ENCODE data around the gene TANC2. TPM values are rescaled to one million over a fixed set of nuclear protein-coding genes. Genes with fewer than 3 reads are reported as not detected.

Gene TANC2
- total and polyA plus RNA-seq, 2 donors (not counting 3 experiments of a cell fraction or from before 2014, with no cell fraction given) = 7.9 to 30.8 TPM

- dilution Hi-C loops (cut with MboI; ENCODE audit: extremely low pct_ligation_motif_present, low sequenced_read_pairs) (no loop called here), intact Hi-C loops (cut with micrococcal nuclease) (no loop called here)
- peaks cover 0 to 3% of the 10 kb centered on the region in 2 experiments for H3K27me3 ChIP-seq (ENCODE audit: control insufficient read depth in 2 of 2, insufficient read depth in 2 of 2, low read length in 2 of 2)
- H3K9ac ChIP-seq (replicated peaks; ENCODE audit: extremely low read depth, insufficient read depth, low read length) = no peak overlapping the region
- no peak overlapping the region for H3K4me2 ChIP-seq (ENCODE audit: insufficient read depth, low read length)
- H3K27ac ChIP-seq (ENCODE audit: insufficient read depth, low read depth, low read length) = no peak overlapping the region
- no peaks in the 10 kb centered on the region for H3K9me1 ChIP-seq (replicated peaks; ENCODE audit: control insufficient read depth, extremely low read depth, insufficient read depth, low read length)
- H3K79me2 ChIP-seq (ENCODE audit: control insufficient read depth, insufficient read depth, low read length) = no peaks in the 10 kb centered on the region
- BruUV-seq (replicated peaks) = no TSS peak
- H3K4me3 ChIP-seq (replicated peaks in 1 of 3; ENCODE audit: insufficient read depth in 1 of 3, low read depth in 1 of 3, low read length in 3 of 3) = no peak overlapping the region
- POLR2A ChIA-PET = no interaction called here
- H4K20me1 ChIP-seq (replicated peaks; ENCODE audit: control insufficient read depth, extremely low read depth, insufficient read depth, low read length) = no peaks in the 10 kb centered on the region
- H3K4me1 ChIP-seq (ENCODE audit: control insufficient read depth, extremely low read depth, insufficient read depth, low read length) = no peaks in the 10 kb centered on the region
- no peaks in the 10 kb centered on the region for H3K36me3 ChIP-seq (ENCODE audit: control insufficient read depth in 2 of 2, extremely low read depth in 1 of 2, insufficient read depth in 2 of 2, low read length in 2 of 2)
- CTCF ChIA-PET = no interaction called here
- no peaks in the 10 kb centered on the region for H3K9me3 ChIP-seq (replicated peaks; ENCODE audit: control insufficient read depth, insufficient read depth, low read length)
- DNase-seq (ENCODE audit: low read depth, low spot score) = no peak
- no peak for FAIRE-seq
- no peak overlapping the region for H2AFZ ChIP-seq (ENCODE audit: low read depth, low read length)
- TF ChIP-seq, protein P1, sequence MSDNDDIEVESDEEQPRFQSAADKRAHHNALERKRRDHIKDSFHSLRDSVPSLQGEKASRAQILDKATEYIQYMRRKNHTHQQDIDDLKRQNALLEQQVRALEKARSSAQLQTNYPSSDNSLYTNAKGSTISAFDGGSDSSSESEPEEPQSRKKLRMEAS (IDR thresholded peaks at IDR 0.05; ENCODE audit: insufficient read depth, insufficient read length) = no peak
- TF ChIP-seq JUN (IDR thresholded peaks at IDR 0.05; ENCODE audit: borderline replicate concordance, insufficient read depth, insufficient read length, low read depth) (no peak), FOS (IDR thresholded peaks at IDR 0.05; ENCODE audit: borderline replicate concordance, insufficient read depth, low read length) (no peak)
- TF ChIP-seq, protein P2, sequence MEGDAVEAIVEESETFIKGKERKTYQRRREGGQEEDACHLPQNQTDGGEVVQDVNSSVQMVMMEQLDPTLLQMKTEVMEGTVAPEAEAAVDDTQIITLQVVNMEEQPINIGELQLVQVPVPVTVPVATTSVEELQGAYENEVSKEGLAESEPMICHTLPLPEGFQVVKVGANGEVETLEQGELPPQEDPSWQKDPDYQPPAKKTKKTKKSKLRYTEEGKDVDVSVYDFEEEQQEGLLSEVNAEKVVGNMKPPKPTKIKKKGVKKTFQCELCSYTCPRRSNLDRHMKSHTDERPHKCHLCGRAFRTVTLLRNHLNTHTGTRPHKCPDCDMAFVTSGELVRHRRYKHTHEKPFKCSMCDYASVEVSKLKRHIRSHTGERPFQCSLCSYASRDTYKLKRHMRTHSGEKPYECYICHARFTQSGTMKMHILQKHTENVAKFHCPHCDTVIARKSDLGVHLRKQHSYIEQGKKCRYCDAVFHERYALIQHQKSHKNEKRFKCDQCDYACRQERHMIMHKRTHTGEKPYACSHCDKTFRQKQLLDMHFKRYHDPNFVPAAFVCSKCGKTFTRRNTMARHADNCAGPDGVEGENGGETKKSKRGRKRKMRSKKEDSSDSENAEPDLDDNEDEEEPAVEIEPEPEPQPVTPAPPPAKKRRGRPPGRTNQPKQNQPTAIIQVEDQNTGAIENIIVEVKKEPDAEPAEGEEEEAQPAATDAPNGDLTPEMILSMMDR (IDR thresholded peaks at IDR 0.05; ENCODE audit: extremely low read depth in 1 of 2, insufficient read depth in 1 of 2, low read depth in 1 of 2, low read length in 2 of 2) = no peak
Measured at GRCh38 chr17:62949036-62949435, 17.0 kb upstream of the TANC2 start.

GRCh38 chr17:62950067-62950466 lies 16.0 kb upstream of the TANC2 start:
- H3K9me1 ChIP-seq (replicated peaks; ENCODE audit: control insufficient read depth, extremely low read depth, insufficient read depth, low read length) = no peaks in the 10 kb centered on the region
- no TSS peak for BruUV-seq (replicated peaks)
- CTCF ChIA-PET = no interaction called here
- no peak overlapping the region for H3K27ac ChIP-seq (ENCODE audit: insufficient read depth, low read depth, low read length)
- no peaks in the 10 kb centered on the region for H3K79me2 ChIP-seq (ENCODE audit: control insufficient read depth, insufficient read depth, low read length)
- TF ChIP-seq FOS (IDR thresholded peaks at IDR 0.05; ENCODE audit: borderline replicate concordance, insufficient read depth, low read length) = no peak
- TF ChIP-seq MYC (IDR thresholded peaks at IDR 0.05; ENCODE audit: low read depth, low read length) = no peak
- no peak for TF ChIP-seq POLR2AphosphoS5 (IDR thresholded peaks at IDR 0.05; ENCODE audit: insufficient read depth, low read depth, low read length)
- TF ChIP-seq, protein P1 (IDR thresholded peaks at IDR 0.05; ENCODE audit: insufficient read depth, insufficient read length) = no peak
- TF ChIP-seq GATA2 (IDR thresholded peaks at IDR 0.05; ENCODE audit: insufficient read depth, insufficient read length, low read depth, low read length) = no peak
- TF ChIP-seq JUN (IDR thresholded peaks at IDR 0.05; ENCODE audit: borderline replicate concordance, insufficient read depth, insufficient read length, low read depth) = no peak
- TF ChIP-seq EZH2 (IDR thresholded peaks at IDR 0.05; ENCODE audit: borderline replicate concordance, low read depth, low read length, severe bottlenecking) = no peak
- no peak for TF ChIP-seq POLR2A (IDR thresholded peaks at IDR 0.05; ENCODE audit: low read depth, low read length)
- TF ChIP-seq, protein P2 (IDR thresholded peaks at IDR 0.05; ENCODE audit: extremely low read depth in 1 of 2, insufficient read depth in 1 of 2, low read depth in 1 of 2, low read length in 2 of 2) = no peak
- peaks cover 0 to 3% of the 10 kb centered on the region in 2 experiments for H3K27me3 ChIP-seq (ENCODE audit: control insufficient read depth in 2 of 2, insufficient read depth in 2 of 2, low read length in 2 of 2)
- H3K4me1 ChIP-seq (ENCODE audit: control insufficient read depth, extremely low read depth, insufficient read depth, low read length) = no peaks in the 10 kb centered on the region
- POLR2A ChIA-PET = no interaction called here
- H2AFZ ChIP-seq (ENCODE audit: low read depth, low read length) = no peak overlapping the region
- H3K9me3 ChIP-seq (replicated peaks; ENCODE audit: control insufficient read depth, insufficient read depth, low read length) = no peaks in the 10 kb centered on the region
- no peak overlapping the region for H3K4me2 ChIP-seq (ENCODE audit: insufficient read depth, low read length)
- H3K9ac ChIP-seq (replicated peaks; ENCODE audit: extremely low read depth, insufficient read depth, low read length) = no peak overlapping the region
- H3K4me3 ChIP-seq (replicated peaks in 1 of 3; ENCODE audit: insufficient read depth in 1 of 3, low read depth in 1 of 3, low read length in 3 of 3) = no peak overlapping the region
- H4K20me1 ChIP-seq (replicated peaks; ENCODE audit: control insufficient read depth, extremely low read depth, insufficient read depth, low read length) = no peaks in the 10 kb centered on the region
- FAIRE-seq (no peak), DNase-seq (ENCODE audit: low read depth, low spot score) (no peak)
- intact Hi-C loops (cut with micrococcal nuclease) (no loop called here), dilution Hi-C loops (cut with MboI; ENCODE audit: extremely low pct_ligation_motif_present, low sequenced_read_pairs) (no loop called here)
- no peaks in the 10 kb centered on the region for H3K36me3 ChIP-seq (ENCODE audit: control insufficient read depth in 2 of 2, extremely low read depth in 1 of 2, insufficient read depth in 2 of 2, low read length in 2 of 2)
